Caco-2 (cell line): Measurements from ENCODE around the gene NCR1. TPM values are rescaled to one million over a fixed set of nuclear protein-coding genes. Genes with fewer than 3 reads are reported as not detected.
"Not testable (repeated sequence)": the region's sequence is repeated elsewhere in the genome, so short reads cannot be mapped to it uniquely, and the experiment has no call there.

Source experiments
- BruUV-seq: library from RNA; stranded (reverse); fragments of 400-500 nt; replicated peaks from 2 replicates; lab custom pipeline; 2021; lab: Mats Ljungman, UMichigan
- CTCF ChIA-PET: fragments of 300-600 bp; sonication (Branson Sonifier 250); formaldehyde crosslinking; loops from one replicate; lab custom pipeline; 2022; ENCODE audit warnings: antibody characterized with exemption; lab: Charles Lee
- POLR2A ChIA-PET: fragments of 300-600 bp; sonication (Branson Sonifier 250); formaldehyde crosslinking; loops from one replicate; lab custom pipeline; 2022; ENCODE audit warnings: antibody characterized with exemption; lab: Charles Lee
- DNase-seq, 2 experiments: peaks; one replicate each; pipeline versions ENCODE4 v3.0.0 to v3.0.0-alpha.2; 2020 to 2022
- H3K27me3 ChIP-seq: replicated peaks from 2 replicates; pipeline ENCODE4 v1.6.0; 2011; ENCODE audit warnings: low read length; ENCODE audit not compliant: control insufficient read depth, insufficient read depth
- H3K36me3 ChIP-seq: 2 replicates; pipeline ENCODE4 v1.5.1; 2011; ENCODE audit warnings: low read length; ENCODE audit not compliant: control insufficient read depth, insufficient read depth
- H3K4me1 ChIP-seq: fragments of 250-450 bp; sonication (Bioruptor Pico); 2 replicates; pipeline ENCODE4 v1.5.1; 2020; ENCODE audit warnings: mild to moderate bottlenecking
- H3K4me3 ChIP-seq: 2 replicates; pipeline ENCODE4 v1.5.1; 2011; ENCODE audit warnings: low read depth, mild to moderate bottlenecking, control low read depth, low read length
- H3K9me3 ChIP-seq: fragments of 250-450 bp; sonication (Bioruptor Pico); 2 replicates; pipeline ENCODE4 v1.5.1; 2020; ENCODE audit warnings: mild to moderate bottlenecking, moderate library complexity
- H3K27ac Mint-ChIP-seq: one replicate; pipeline ENCODE4 v1.8.0; 2022; ENCODE audit warnings: mixed read lengths; ENCODE audit not compliant: unreplicated experiment
- H3K27me3 Mint-ChIP-seq: one replicate; pipeline ENCODE4 v1.8.0; 2022; ENCODE audit warnings: mixed read lengths; ENCODE audit not compliant: insufficient read depth, unreplicated experiment
- H3K36me3 Mint-ChIP-seq: one replicate; pipeline ENCODE4 v1.8.0; 2022; ENCODE audit warnings: mild to moderate bottlenecking, mixed read lengths; ENCODE audit not compliant: insufficient read depth, unreplicated experiment
- H3K4me1 Mint-ChIP-seq: one replicate; pipeline ENCODE4 v1.8.0; 2022; ENCODE audit warnings: low read depth, mixed read lengths; ENCODE audit not compliant: unreplicated experiment
- H3K4me3 Mint-ChIP-seq: one replicate; pipeline ENCODE4 v1.8.0; 2022; ENCODE audit warnings: mild to moderate bottlenecking, moderate library complexity, mixed read lengths; ENCODE audit not compliant: unreplicated experiment
- H3K9me3 Mint-ChIP-seq: one replicate; pipeline ENCODE4 v1.8.0; 2022; ENCODE audit warnings: mixed read lengths; ENCODE audit not compliant: unreplicated experiment
- CTCF ChIP-seq, 2 experiments: fragments of 200-600 bp in 1 of 2; IDR thresholded peaks; 1 replicate in 1 of 2; 2 replicates in 1 of 2; pipeline versions ENCODE4 v1.5.1 to v1.8.0; 2011 to 2022; ENCODE audit warnings: antibody characterized with exemption in 1 of 2, control low read depth in 1 of 2, inconsistent platforms in 1 of 2, low read depth in 1 of 2, low read length in 1 of 2, mild to moderate bottlenecking in 1 of 2, moderate library complexity in 1 of 2; ENCODE audit not compliant: insufficient read depth in 1 of 2, severe bottlenecking in 1 of 2, unreplicated experiment in 1 of 2
- intact Hi-C: fragments of 100-400 bp; cut with micrococcal nuclease; formaldehyde crosslinking; loops from one replicate; pipeline ENCODE4 v1.10.0; 2022; ENCODE audit not compliant: unreplicated experiment
- total RNA-seq: library from RNA; stranded (reverse); gene quantifications from 2 replicates; pipeline ENCODE4 v1.2.3, GENCODE V29; 2022

Gene NCR1
- total RNA-seq, 1 experiment from 2014 or later = 0.91 TPM

GRCh38 chr19:54949412-54949811 is 43.5 kb downstream of the NCR1 start:
- BruUV-seq = no TSS peak
- no peaks in the 10 kb centered on the region for H3K36me3 Mint-ChIP-seq
- Histone ChIP-seq H3K4me1 (peaks cover 32% of the 10 kb centered on the region), H3K4me3 (no peak overlapping the region), H3K9me3 (no peaks in the 10 kb centered on the region), H3K27me3 (no peaks in the 10 kb centered on the region), H3K36me3 (no peaks in the 10 kb centered on the region)
- ChIA-PET POLR2A (interaction anchor here (0.7 kb wide), 1 partner anchor 33 kb away, joined by 3 read pairs; no protein-coding TSS in a partner anchor), CTCF (no interaction called here)
- no peaks in the 10 kb centered on the region for H3K9me3 Mint-ChIP-seq
- TF ChIP-seq CTCF (IDR thresholded peaks at IDR 0.05; ENCODE audit: insufficient read depth in 1 of 2, low read depth in 1 of 2, low read length in 1 of 2, severe bottlenecking in 1 of 2, unreplicated experiment in 1 of 2) = no peak
- peaks cover 9% of the 10 kb centered on the region for H3K4me1 Mint-ChIP-seq
- intact Hi-C loops = no loop called here
- no peaks in the 10 kb centered on the region for H3K27me3 Mint-ChIP-seq
- H3K27ac Mint-ChIP-seq = no peak overlapping the region
- no peak overlapping the region for H3K4me3 Mint-ChIP-seq
- DNase-seq = no peak

GRCh38 chr19:54950580-54950979 is 44.6 kb downstream of the NCR1 start:
- intact Hi-C loops, POLR2A ChIA-PET, BruUV-seq: not testable (repeated sequence)

DNA sequence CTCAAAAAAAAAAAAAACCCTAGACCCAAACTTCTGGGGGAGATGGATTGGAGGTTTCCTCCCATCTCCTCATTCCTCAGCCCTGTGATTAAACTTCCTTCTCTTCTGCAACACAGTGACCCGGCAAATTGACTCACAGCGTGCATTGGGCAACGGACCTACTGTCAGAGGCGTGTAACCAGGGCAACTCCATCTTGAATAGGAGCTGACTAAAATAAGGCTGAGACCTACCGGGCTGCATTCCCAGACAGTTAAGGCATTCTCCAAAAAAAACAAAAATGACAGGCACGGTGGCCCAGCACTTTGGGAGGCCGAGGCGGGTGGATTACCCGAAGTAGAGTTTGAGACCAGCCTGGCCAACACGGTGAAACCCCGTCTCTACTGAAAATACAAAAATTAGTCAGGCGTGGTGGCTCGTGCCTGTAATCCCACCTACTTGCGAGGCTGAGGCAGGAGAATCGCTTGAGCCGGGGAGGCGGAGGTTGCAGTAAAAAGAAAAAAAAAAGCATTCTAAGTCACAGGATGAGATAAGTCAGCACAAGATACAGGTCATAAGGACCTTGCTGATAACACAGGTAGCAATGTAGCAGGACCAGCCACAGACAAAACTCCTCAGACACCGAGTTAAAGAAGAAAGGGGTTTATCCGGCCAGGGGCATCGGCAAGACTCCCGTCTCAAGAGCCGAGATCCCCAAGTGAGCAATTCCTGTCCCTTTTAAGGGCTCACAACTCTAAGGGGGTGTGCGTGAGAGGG is 46.8 kb downstream of the NCR1 start:
- H3K4me3 ChIP-seq = no peak overlapping the region
- H3K9me3 Mint-ChIP-seq = no peaks in the 10 kb centered on the region

More at GRCh38 chr19:54950580-54950979, 44.6 kb downstream of the NCR1 start:
- H3K27ac Mint-ChIP-seq, H3K9me3 Mint-ChIP-seq, H3K36me3 Mint-ChIP-seq, CTCF ChIA-PET, H3K9me3 ChIP-seq, DNase-seq, H3K36me3 ChIP-seq, H3K4me3 Mint-ChIP-seq, H3K27me3 ChIP-seq, H3K4me3 ChIP-seq, H3K4me1 Mint-ChIP-seq, H3K27me3 Mint-ChIP-seq: not testable (repeated sequence)
- H3K4me1 ChIP-seq = peaks cover 29% of the 10 kb centered on the region

GRCh38 chr19:54953345-54953713 is 47.4 kb downstream of the NCR1 start:
- H3K4me1 Mint-ChIP-seq, H3K9me3 Mint-ChIP-seq, BruUV-seq, POLR2A ChIA-PET, H3K36me3 Mint-ChIP-seq, H3K27me3 Mint-ChIP-seq, H3K36me3 ChIP-seq, intact Hi-C loops, H3K9me3 ChIP-seq, CTCF ChIA-PET, H3K27me3 ChIP-seq, H3K4me3 ChIP-seq: not testable (repeated sequence)
- peak in 1 of 2 experiments; percentile 25 for DNase-seq
- peaks cover 33% of the 10 kb centered on the region for H3K4me1 ChIP-seq
- H3K27ac Mint-ChIP-seq = peak overlapping the region; percentile 86
- peak overlapping the region; percentile 63 for H3K4me3 Mint-ChIP-seq

More for the DNA sequence above, 46.8 kb downstream of the NCR1 start:
- Mint-ChIP-seq H3K4me1 (peaks cover 7% of the 10 kb centered on the region), H3K36me3 (no peaks in the 10 kb centered on the region), H3K27me3 (no peaks in the 10 kb centered on the region), H3K27ac (peak overlapping the region; percentile 86), H3K4me3 (peak overlapping the region; percentile 63)
- DNase-seq = peak; percentile 59 to 64
- intact Hi-C loops = no loop called here
- CTCF ChIA-PET = no interaction called here
- H3K9me3 ChIP-seq = no peaks in the 10 kb centered on the region
- no peaks in the 10 kb centered on the region for H3K27me3 ChIP-seq
- BruUV-seq = no TSS peak
- POLR2A ChIA-PET = no interaction called here
- H3K36me3 ChIP-seq = no peaks in the 10 kb centered on the region
- no peak for TF ChIP-seq CTCF (IDR thresholded peaks at IDR 0.05; ENCODE audit: insufficient read depth in 1 of 2, low read depth in 1 of 2, low read length in 1 of 2, severe bottlenecking in 1 of 2, unreplicated experiment in 1 of 2)
- H3K4me1 ChIP-seq = peaks cover 30% of the 10 kb centered on the region
